Lung (tissue), 12 donors: Measurements from ENCODE around the gene PDZD8. TPM values are rescaled to one million over a fixed set of nuclear protein-coding genes. Genes with fewer than 3 reads are reported as not detected.
A peak's percentile ranks its signal among the peaks of the same experiment; 100 is the strongest.

Experiments used
- ATAC-seq: fragments of 200-7000 bp; cut with Tn5 transposase; one replicate; pipeline ENCODE4 v1.9.1; 2020; ENCODE audit warnings: moderate number of reproducible peaks; ENCODE audit not compliant: insufficient read depth, low FRiP score
- DNase-seq, 3 donors: peaks; one replicate each; pipeline ENCODE4 v3.0.0-alpha.2; 2013 to 2017
- H3K27ac ChIP-seq, 2 donors: one replicate each; pipeline ENCODE4 v1.5.1; 2013; ENCODE audit warnings: mild to moderate bottlenecking in 2 of 2, moderate library complexity in 2 of 2, control low read depth in 1 of 2, inconsistent platforms in 1 of 2, low read depth in 1 of 2, low read length in 1 of 2
- H3K27me3 ChIP-seq, 3 donors: one replicate each; pipeline ENCODE4 v1.5.1; 2013; ENCODE audit warnings: low read length in 2 of 3; ENCODE audit not compliant: control insufficient read depth in 3 of 3, insufficient read depth in 3 of 3
- H3K36me3 ChIP-seq, 4 donors: one replicate each; pipeline ENCODE4 v1.5.1; 2013; ENCODE audit warnings: low read length in 4 of 4, mild to moderate bottlenecking in 1 of 4, moderate library complexity in 1 of 4; ENCODE audit not compliant: control insufficient read depth in 4 of 4, insufficient read depth in 4 of 4
- H3K4me1 ChIP-seq, 5 donors: one replicate each; pipeline ENCODE4 v1.5.1; 2013; ENCODE audit warnings: low read length in 5 of 5, mild to moderate bottlenecking in 2 of 5, moderate library complexity in 1 of 5; ENCODE audit not compliant: control insufficient read depth in 5 of 5, insufficient read depth in 5 of 5
- H3K4me3 ChIP-seq: one replicate; pipeline ENCODE4 v1.5.1; 2013; ENCODE audit warnings: mild to moderate bottlenecking, control low read depth, moderate library complexity
- H3K9ac ChIP-seq, 2 donors: one replicate each; pipeline ENCODE4 v1.5.1; 2013; ENCODE audit warnings: low read length in 2 of 2, control low read depth in 1 of 2; ENCODE audit not compliant: insufficient read depth in 1 of 2
- H3K9me3 ChIP-seq, 4 donors: one replicate each; pipeline ENCODE4 v1.5.1; 2013; ENCODE audit warnings: low read length in 3 of 4, mild to moderate bottlenecking in 1 of 4, moderate library complexity in 1 of 4; ENCODE audit not compliant: control insufficient read depth in 4 of 4, insufficient read depth in 3 of 4
- CTCF ChIP-seq: IDR thresholded peaks from 2 replicates; pipeline ENCODE4 v1.5.1; 2012; ENCODE audit warnings: mild to moderate bottlenecking; ENCODE audit errors: control extremely low read depth, extremely low read depth
- WGBS, 2 donors: extraction: QIAGEN DNeasy Blood & Tissue Kit; methylation state at CpG; one replicate each; pipeline ENCODE4 v1.1.7; 2013; 5-methylcytosine and 5-hydroxymethylcytosine counted together
- polyA plus RNA-seq, 2 donors: library from polyadenylated mRNA; stranded (reverse); fragments of 200-250 nt; gene quantifications; one replicate each; pipeline ENCODE4 v1.2.1, GENCODE V29; 2013
- total RNA-seq, 2 donors: library from RNA; depleted of rRNA in 1 of 2; stranded (reverse); fragments of >200 nt in 1 of 2; gene quantifications; one replicate each; pipeline ENCODE4 v1.2.1, GENCODE V29; 2014 to 2021
- donor health status: control.
- donor health status: control.
- donor health status: Bipolar disorder and iron deficiency.
- donor health status: healthy.
- donor health status: DM: yes; HTN: yes; CAD: no.

Gene PDZD8
- total and polyA plus RNA-seq, 4 donors = 3.7 to 32.0 (median 19.3) TPM

GRCh38 chr10:117391436-117392205, 16.4 kb upstream of the PDZD8 start:
- no peak overlapping the region for H3K9ac ChIP-seq
- peaks cover 0 to 2% (median 0%) of the 10 kb centered on the region in 3 donors for H3K27me3 ChIP-seq
- peaks cover 0 to 2% (median 0%) of the 10 kb centered on the region in 5 donors for H3K4me1 ChIP-seq
- H3K4me3 ChIP-seq = no peak overlapping the region
- DNase-seq = peak; percentile 14 to 54 (median 32)
- no peak for ATAC-seq
- no peaks in the 10 kb centered on the region for H3K36me3 ChIP-seq
- TF ChIP-seq CTCF = no peak
- H3K27ac ChIP-seq = peak overlapping the region in 1 of 2 donors; percentile 32
- WGBS, 2 donors = 32 to 39% methylated on average over 4 of the region's 4 CpGs
- peaks cover 0 to 2% (median 0%) of the 10 kb centered on the region in 4 donors for H3K9me3 ChIP-seq

- ATAC-seq (no peak), DNase-seq (no peak)
- peaks cover 0 to 3% (median 0%) of the 10 kb centered on the region in 3 donors for H3K27me3 ChIP-seq
- H3K4me3 ChIP-seq = no peak overlapping the region
- peaks cover 0 to 2% (median 0%) of the 10 kb centered on the region in 5 donors for H3K4me1 ChIP-seq
- H3K36me3 ChIP-seq = no peaks in the 10 kb centered on the region
- no peak overlapping the region for H3K9ac ChIP-seq
- no peak for TF ChIP-seq CTCF
- peaks cover 0 to 2% (median 0%) of the 10 kb centered on the region in 4 donors for H3K9me3 ChIP-seq
- H3K27ac ChIP-seq = no peak overlapping the region
- WGBS, 2 donors = 61 to 91% methylated on average over 3 of the region's 3 CpGs
Observed at GRCh38 chr10:117390420-117390819, 15.2 kb upstream of the PDZD8 start.

DNA sequence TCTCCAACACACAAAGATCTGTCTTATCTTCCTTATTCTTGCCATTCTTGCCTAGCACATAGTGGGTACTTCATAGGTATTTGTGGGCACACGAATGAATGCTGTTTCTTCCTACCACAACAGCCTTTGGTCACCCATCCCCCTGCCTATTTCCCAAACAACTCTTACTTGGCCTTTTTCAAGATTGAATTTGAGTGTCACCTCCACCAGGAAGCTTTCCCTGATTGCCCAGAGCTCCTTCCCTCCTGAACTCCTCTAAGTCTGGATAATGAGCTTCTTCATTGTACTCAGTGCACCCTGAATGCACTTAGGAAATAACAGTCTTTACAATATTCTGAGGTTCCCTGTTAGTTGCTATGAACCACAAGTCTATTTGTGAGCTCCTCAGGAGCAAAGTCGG, 11.6 kb upstream of the PDZD8 start:
- H3K9me3 ChIP-seq = peaks cover 0 to 2% (median 0%) of the 10 kb centered on the region in 4 donors
- no peak overlapping the region for H3K27ac ChIP-seq
- 83 to 87% methylated on average over 2 of the region's 2 CpGs for WGBS, 2 donors
- H3K27me3 ChIP-seq = peaks cover 0 to 3% (median 0%) of the 10 kb centered on the region in 3 donors
- DNase-seq (no peak), ATAC-seq (no peak)
- TF ChIP-seq CTCF = no peak
- H3K9ac ChIP-seq = no peak overlapping the region
- H3K36me3 ChIP-seq = no peaks in the 10 kb centered on the region
- peaks cover 0 to under 1% (median 0%) of the 10 kb centered on the region in 5 donors for H3K4me1 ChIP-seq
- no peak overlapping the region for H3K4me3 ChIP-seq
